Gastroesophageal sphincter (tissue), 3 donors: ENCODE results near the gene BEST4.

ENCODE experiments used
- EP300 ChIP-seq: sonication (generic); formaldehyde crosslinking; IDR thresholded peaks from one replicate; pipeline ENCODE4 v1.6.1; 2017; ENCODE audit warnings: antibody characterized with exemption, mild to moderate bottlenecking
- POLR2A ChIP-seq, 2 donors: fragments of 450-650 bp; IDR thresholded peaks; one replicate each; pipeline ENCODE4 v1.6.1; 2017; ENCODE audit warnings: antibody characterized with exemption in 2 of 2, mild to moderate bottlenecking in 2 of 2, moderate library complexity in 1 of 2
- TF ChIP-seq, protein P1 (sequence below), 4 experiments: fragments of 200-600 bp in 2 of 4; fragments of 450-650 bp in 2 of 4; sonication (generic) in 1 of 4; IDR thresholded peaks; one replicate each; pipeline ENCODE4 v1.5.1; 2017 to 2019; ENCODE audit warnings: antibody characterized with exemption in 4 of 4, mild to moderate bottlenecking in 2 of 4, moderate library complexity in 2 of 4

DNA sequence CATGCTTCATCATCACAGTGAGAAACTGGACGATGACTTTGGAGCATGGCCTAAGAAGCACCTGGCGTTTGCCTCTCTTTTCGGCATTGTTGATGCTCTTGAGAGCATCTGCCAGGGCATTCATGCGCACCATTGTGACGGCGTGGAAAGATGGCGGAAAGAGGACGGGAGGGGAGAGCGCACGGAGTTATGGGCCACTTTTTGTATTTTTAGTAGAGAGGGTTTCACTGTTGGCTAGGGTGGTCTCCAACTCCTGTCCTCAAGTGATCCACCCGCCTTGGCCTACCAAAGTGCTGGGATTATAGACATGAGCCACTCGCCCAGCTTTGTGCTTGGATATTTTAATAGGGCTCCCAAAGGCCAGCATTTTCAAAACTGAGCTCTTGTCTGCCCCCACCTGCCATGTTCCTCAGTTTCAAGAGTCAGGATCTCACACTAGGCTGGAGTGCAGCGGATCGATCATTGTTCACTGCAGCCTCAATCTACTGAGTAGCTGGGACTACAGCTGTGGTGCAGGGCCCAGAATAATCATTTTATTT is 7.3 kb downstream of the BEST4 start:
- TF ChIP-seq, protein P1, sequence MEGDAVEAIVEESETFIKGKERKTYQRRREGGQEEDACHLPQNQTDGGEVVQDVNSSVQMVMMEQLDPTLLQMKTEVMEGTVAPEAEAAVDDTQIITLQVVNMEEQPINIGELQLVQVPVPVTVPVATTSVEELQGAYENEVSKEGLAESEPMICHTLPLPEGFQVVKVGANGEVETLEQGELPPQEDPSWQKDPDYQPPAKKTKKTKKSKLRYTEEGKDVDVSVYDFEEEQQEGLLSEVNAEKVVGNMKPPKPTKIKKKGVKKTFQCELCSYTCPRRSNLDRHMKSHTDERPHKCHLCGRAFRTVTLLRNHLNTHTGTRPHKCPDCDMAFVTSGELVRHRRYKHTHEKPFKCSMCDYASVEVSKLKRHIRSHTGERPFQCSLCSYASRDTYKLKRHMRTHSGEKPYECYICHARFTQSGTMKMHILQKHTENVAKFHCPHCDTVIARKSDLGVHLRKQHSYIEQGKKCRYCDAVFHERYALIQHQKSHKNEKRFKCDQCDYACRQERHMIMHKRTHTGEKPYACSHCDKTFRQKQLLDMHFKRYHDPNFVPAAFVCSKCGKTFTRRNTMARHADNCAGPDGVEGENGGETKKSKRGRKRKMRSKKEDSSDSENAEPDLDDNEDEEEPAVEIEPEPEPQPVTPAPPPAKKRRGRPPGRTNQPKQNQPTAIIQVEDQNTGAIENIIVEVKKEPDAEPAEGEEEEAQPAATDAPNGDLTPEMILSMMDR (IDR thresholded peaks at IDR 0.05) = no peak
- TF ChIP-seq POLR2A (IDR thresholded peaks at IDR 0.05) = no peak
- TF ChIP-seq EP300 = no peak
